HepG2 (cell line): ENCODE measurements around the gene CLDN9. TPM values are rescaled to one million over a fixed set of nuclear protein-coding genes. Genes with fewer than 3 reads are reported as not detected.
A peak's percentile ranks its signal among the peaks of the same experiment; 100 is the strongest.

Experiments
- ATAC-seq: fragments of 200-7000 bp; cut with Tn5 transposase; 3 replicates; pipeline ENCODE4 v1.9.1; 2020; ENCODE audit warnings: mild to moderate bottlenecking, moderate library complexity
- BruUV-seq: library from RNA; stranded (reverse); fragments of 400-500 nt; replicated peaks from 2 replicates; lab custom pipeline; 2021; lab: Mats Ljungman, UMichigan
- CTCF ChIA-PET: fragments of 300-600 bp; formaldehyde crosslinking; extraction: SDS; loops from one replicate; lab custom pipeline; 2021; ENCODE audit warnings: low total read pairs, inconsistent platforms, low intra/inter-chr PET ratio; lab: Yijun Ruan, JAX
- POLR2A ChIA-PET: fragments of 350-600 bp; sonication (Branson Sonifier 250); formaldehyde crosslinking; loops from one replicate; lab custom pipeline; 2020; ENCODE audit warnings: antibody characterized with exemption, inconsistent platforms; lab: Yijun Ruan, JAX
- DNase-seq: peaks from one replicate; pipeline ENCODE4 v3.0.0-alpha.2; 2015; ENCODE audit warnings: low spot score
- FAIRE-seq: peaks from 3 replicates; lab custom pipeline; 2011; peaks lifted over from hg19 to GRCh38; lab: Jason Lieb, UNC
- H2AFZ ChIP-seq: one replicate; pipeline ENCODE4 v1.6.1; 2011; ENCODE audit warnings: low read length, inconsistent platforms
- H3K27ac ChIP-seq: fragments of 300-600 bp; 3 replicates; pipeline ENCODE4 v1.8.0; 2011; ENCODE audit warnings: mixed run types, mild to moderate bottlenecking, mixed read lengths, low read length, inconsistent platforms; ENCODE audit not compliant: insufficient read depth; ENCODE audit errors: extremely low read length
- H3K27me3 ChIP-seq, 2 experiments: fragments of 200-600 bp in 1 of 2; 2 replicates in 1 of 2; 3 replicates in 1 of 2; pipeline versions ENCODE4 v1.6.0 to v1.8.0; 2011; ENCODE audit warnings: low read length in 2 of 2, mild to moderate bottlenecking in 2 of 2, moderate library complexity in 2 of 2, inconsistent platforms in 1 of 2; ENCODE audit not compliant: insufficient read depth in 2 of 2, control insufficient read depth in 1 of 2
- H3K36me3 ChIP-seq, 2 experiments: fragments of 200-600 bp in 1 of 2; replicated peaks in 1 of 2; 2 replicates in 1 of 2; 3 replicates in 1 of 2; pipeline versions ENCODE4 v1.5.1 to v1.8.0; 2011; ENCODE audit warnings: low read length in 2 of 2, inconsistent platforms in 1 of 2; ENCODE audit not compliant: insufficient read depth in 2 of 2, control insufficient read depth in 1 of 2
- H3K4me1 ChIP-seq: 2 replicates; pipeline ENCODE4 v1.5.1; 2012; ENCODE audit warnings: low read length, inconsistent platforms; ENCODE audit not compliant: insufficient read depth
- H3K4me2 ChIP-seq: 2 replicates; pipeline ENCODE4 v1.6.0; 2011; ENCODE audit warnings: low read depth, low read length, inconsistent platforms
- H3K4me3 ChIP-seq, 3 experiments: fragments of 200-600 bp in 1 of 3; sonication (generic), shearing (Covaris generic) in 1 of 3; replicated peaks in 1 of 3; 2 replicates each; pipeline ENCODE4 v1.5.1; 2011 to 2016; ENCODE audit warnings: low read length in 3 of 3, inconsistent platforms in 2 of 3, low read depth in 2 of 3, mild to moderate bottlenecking in 2 of 3, control low read depth in 1 of 3, mixed read lengths in 1 of 3; ENCODE audit not compliant: insufficient read depth in 1 of 3
- H3K79me2 ChIP-seq: one replicate; pipeline ENCODE4 v1.6.1; 2011; ENCODE audit warnings: low read length, inconsistent platforms; ENCODE audit not compliant: insufficient read depth
- H3K9ac ChIP-seq: 2 replicates; pipeline ENCODE4 v1.6.0; 2011; ENCODE audit warnings: mild to moderate bottlenecking, low read depth, low read length, inconsistent platforms; ENCODE audit not compliant: insufficient read depth
- H3K9me3 ChIP-seq: 2 replicates; pipeline ENCODE4 v1.5.1; 2012; ENCODE audit warnings: mild to moderate bottlenecking, low read length
- H4K20me1 ChIP-seq: 2 replicates; pipeline ENCODE4 v1.6.0; 2011; ENCODE audit warnings: inconsistent platforms, mild to moderate bottlenecking, low read length, moderate library complexity; ENCODE audit not compliant: insufficient read depth
- EED ChIP-seq: sonication (generic); formaldehyde crosslinking; IDR thresholded peaks from 2 replicates; pipeline ENCODE4 v1.5.0; 2020; ENCODE audit warnings: mild to moderate bottlenecking, missing genetic modification reagents
- FOXC1 ChIP-seq: sonication (generic); formaldehyde crosslinking; IDR thresholded peaks from 2 replicates; pipeline ENCODE4 v1.8.0; 2022; ENCODE audit warnings: mild to moderate bottlenecking, missing genetic modification reagents, borderline replicate concordance
- FOXO1 ChIP-seq: sonication (generic); formaldehyde crosslinking; IDR thresholded peaks from 2 replicates; pipeline ENCODE4 v1.4.0; 2020; ENCODE audit warnings: missing genetic modification reagents
- LCORL ChIP-seq, 2 experiments: fragments of 450-650 bp in 1 of 2; sonication (generic) in 1 of 2; formaldehyde crosslinking in 1 of 2; IDR thresholded peaks; 2 replicates each; pipeline versions ENCODE4 v1.5.0 to v1.6.1; 2017 to 2020; ENCODE audit warnings: antibody characterized with exemption in 1 of 2, missing genetic modification reagents in 1 of 2
- NFIC ChIP-seq: IDR thresholded peaks from 2 replicates; pipeline ENCODE4 v1.6.1; 2012; ENCODE audit warnings: mild to moderate bottlenecking, low read length, inconsistent platforms
- SMAD3 ChIP-seq: sonication (generic); formaldehyde crosslinking; IDR thresholded peaks from 2 replicates; pipeline ENCODE4 v1.4.0; 2020; ENCODE audit warnings: missing genetic modification reagents
- SP2 ChIP-seq: sonication (generic); formaldehyde crosslinking; IDR thresholded peaks from 2 replicates; pipeline ENCODE4 v1.5.1; 2020; ENCODE audit warnings: mild to moderate bottlenecking, missing genetic modification reagents
- ZFX ChIP-seq: sonication (generic); formaldehyde crosslinking; IDR thresholded peaks from 2 replicates; pipeline ENCODE4 v1.4.0; 2020; ENCODE audit warnings: mild to moderate bottlenecking, low read depth, missing genetic modification reagents, moderate library complexity
- ZMYM2 ChIP-seq: sonication (generic); formaldehyde crosslinking; IDR thresholded peaks from 2 replicates; pipeline ENCODE4 v1.8.0; 2022; ENCODE audit warnings: mild to moderate bottlenecking, missing genetic modification reagents
- ZNF24 ChIP-seq: fragments of 450-650 bp; IDR thresholded peaks from 2 replicates; pipeline ENCODE4 v1.6.1; 2017; ENCODE audit warnings: antibody characterized with exemption, mild to moderate bottlenecking
- ZNF563 ChIP-seq: sonication (generic); formaldehyde crosslinking; IDR thresholded peaks from 2 replicates; pipeline ENCODE4 v1.8.0; 2022; ENCODE audit warnings: mild to moderate bottlenecking, moderate library complexity, missing genetic modification reagents
- ZNF607 ChIP-seq: sonication (generic); formaldehyde crosslinking; IDR thresholded peaks from 2 replicates; pipeline ENCODE4 v1.5.1; 2020; ENCODE audit warnings: missing genetic modification reagents, mild to moderate bottlenecking, borderline replicate concordance
- ZNF768 ChIP-seq: sonication (generic); formaldehyde crosslinking; IDR thresholded peaks from 2 replicates; pipeline ENCODE4 v1.4.0; 2020; ENCODE audit warnings: missing genetic modification reagents
- ZNF788 ChIP-seq: sonication (generic); formaldehyde crosslinking; IDR thresholded peaks from 2 replicates; pipeline ENCODE4 v1.5.0; 2020; ENCODE audit warnings: mild to moderate bottlenecking, missing genetic modification reagents, borderline replicate concordance
- ZSCAN12 ChIP-seq: sonication (generic); formaldehyde crosslinking; IDR thresholded peaks from 2 replicates; pipeline ENCODE4 v1.9.0; 2021; ENCODE audit warnings: mild to moderate bottlenecking, missing genetic modification reagents
- WGBS: methylation state at CpG from one replicate; pipeline ENCODE4 v1.1.6; 2017; ENCODE audit warnings: low lambda C conversion rate; 5-methylcytosine and 5-hydroxymethylcytosine counted together
- in situ Hi-C: cut with HindIII; loops from 2 replicates; pipeline ENCODE4 v1.10.0; 2017; ENCODE audit warnings: low pct_unique_long_range_greater_than_20kb; ENCODE audit not compliant: extremely low pct_ligation_motif_present
- intact Hi-C: fragments of 100-400 bp; cut with micrococcal nuclease; formaldehyde crosslinking; loops from one replicate; pipeline ENCODE4 v1.10.0; 2022; ENCODE audit not compliant: unreplicated experiment
- polyA plus RNA-seq, 8 experiments: library from polyadenylated mRNA; depleted of rRNA in 3 of 8; stranded (reverse) in 7 of 8; unstranded in 1 of 8; fragments of >200 nt; fragmentation: Illumina TruSeq in 4 of 8; extraction: Trizol in 4 of 8; gene quantifications; 2 replicates each; pipeline versions ENCODE4 v1.2.1 to v1.2.3, GENCODE V29; 2011 to 2016; ENCODE audit warnings: low read depth in 4 of 8, missing spikeins in 1 of 8, mixed read lengths in 1 of 8; ENCODE audit not compliant: insufficient read depth in 1 of 8
- total RNA-seq, 5 experiments: library from RNA; depleted of rRNA; stranded (reverse); fragments of >200 nt; fragmentation: Illumina TruSeq; extraction: Trizol; gene quantifications; 2 replicates each; pipeline ENCODE4 v1.2.3, GENCODE V29; 2016; ENCODE audit warnings: low read depth in 1 of 5
- TF ChIP-seq, protein P1 (sequence below): sonication (generic); formaldehyde crosslinking; IDR thresholded peaks from 2 replicates; pipeline ENCODE4 v1.4.0; 2020; ENCODE audit warnings: mild to moderate bottlenecking, missing genetic modification reagents
- TF ChIP-seq, protein P2 (sequence below): sonication (generic); formaldehyde crosslinking; IDR thresholded peaks from 2 replicates; pipeline ENCODE4 v1.5.1; 2020; ENCODE audit warnings: mild to moderate bottlenecking, missing genetic modification reagents
- TF ChIP-seq, protein P3 (sequence below): sonication (generic); formaldehyde crosslinking; IDR thresholded peaks from 2 replicates; pipeline ENCODE4 v1.5.0; 2020; ENCODE audit warnings: mild to moderate bottlenecking, low read depth, missing genetic modification reagents, borderline replicate concordance

Gene CLDN9
- total and polyA plus RNA-seq, 2 of the 13 experiments (the other 11 are each of a cell fraction or from before 2014, with no cell fraction given): 0.15 to 0.26 TPM

DNA sequence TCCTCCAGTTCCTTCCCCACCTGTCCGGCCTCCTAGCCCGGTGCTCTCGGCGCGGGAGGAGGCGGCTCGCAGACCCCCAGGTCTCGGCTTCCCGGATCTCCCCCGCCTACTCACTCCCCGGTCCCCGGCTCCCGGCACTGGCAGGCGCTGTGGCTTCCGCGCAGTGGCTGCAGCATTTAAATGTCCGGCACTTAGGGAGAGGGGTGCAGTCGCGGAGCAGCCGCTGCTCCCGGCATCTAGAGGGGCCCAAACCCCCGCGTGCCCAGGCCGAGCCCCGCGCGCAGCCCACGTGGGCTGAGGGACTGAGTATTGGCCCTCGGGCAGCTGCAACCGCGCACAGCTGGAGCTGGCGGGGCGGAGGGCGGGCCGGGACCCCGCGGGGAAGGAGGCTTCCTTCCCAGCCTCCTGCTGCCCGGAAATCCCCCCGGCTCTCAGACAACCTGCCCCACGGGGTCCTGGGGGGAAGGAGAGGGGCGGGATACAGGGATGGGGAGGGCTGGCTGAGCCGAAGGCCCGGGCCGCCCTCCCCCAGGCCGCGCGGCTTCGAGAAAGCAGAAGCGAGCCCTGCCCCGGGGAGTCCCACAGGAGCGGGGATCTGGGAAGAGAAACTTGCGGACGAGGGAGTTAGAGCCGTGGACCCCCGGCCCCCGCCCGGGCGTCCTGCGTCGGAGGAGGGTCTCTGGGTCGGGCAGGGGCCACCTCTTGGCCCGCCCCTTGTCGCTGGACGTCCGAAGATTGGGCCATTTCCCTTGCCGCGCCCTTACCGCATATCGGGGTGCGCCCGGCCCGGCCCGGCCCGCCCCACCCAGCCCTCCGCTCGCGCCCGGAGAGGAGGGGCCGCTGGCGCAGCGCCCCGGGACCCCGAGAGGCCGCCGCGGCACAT is 33.3 kb downstream of the CLDN9 start, which contains the start of gene MMP25 (continued):
- TF ChIP-seq LCORL (IDR thresholded peaks at IDR 0.05) (no peak), LCORL (CRISPR knock-in tag; IDR thresholded peaks at IDR 0.05) (0 out of 2 replicates have a peak, but pooled peaks have one; percentile 27), ZFX (CRISPR knock-in tag) (0 out of 2 replicates have a peak, but pooled peaks have one; percentile 15), SP2 (no peak), ZSCAN12 (no peak)
- TF ChIP-seq, protein P1, sequence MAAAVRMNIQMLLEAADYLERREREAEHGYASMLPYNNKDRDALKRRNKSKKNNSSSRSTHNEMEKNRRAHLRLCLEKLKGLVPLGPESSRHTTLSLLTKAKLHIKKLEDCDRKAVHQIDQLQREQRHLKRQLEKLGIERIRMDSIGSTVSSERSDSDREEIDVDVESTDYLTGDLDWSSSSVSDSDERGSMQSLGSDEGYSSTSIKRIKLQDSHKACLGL: 0 out of 2 replicates have a peak, but pooled peaks have one; percentile 30
- TF ChIP-seq, all 625 proteins: peak for 15

DNA sequence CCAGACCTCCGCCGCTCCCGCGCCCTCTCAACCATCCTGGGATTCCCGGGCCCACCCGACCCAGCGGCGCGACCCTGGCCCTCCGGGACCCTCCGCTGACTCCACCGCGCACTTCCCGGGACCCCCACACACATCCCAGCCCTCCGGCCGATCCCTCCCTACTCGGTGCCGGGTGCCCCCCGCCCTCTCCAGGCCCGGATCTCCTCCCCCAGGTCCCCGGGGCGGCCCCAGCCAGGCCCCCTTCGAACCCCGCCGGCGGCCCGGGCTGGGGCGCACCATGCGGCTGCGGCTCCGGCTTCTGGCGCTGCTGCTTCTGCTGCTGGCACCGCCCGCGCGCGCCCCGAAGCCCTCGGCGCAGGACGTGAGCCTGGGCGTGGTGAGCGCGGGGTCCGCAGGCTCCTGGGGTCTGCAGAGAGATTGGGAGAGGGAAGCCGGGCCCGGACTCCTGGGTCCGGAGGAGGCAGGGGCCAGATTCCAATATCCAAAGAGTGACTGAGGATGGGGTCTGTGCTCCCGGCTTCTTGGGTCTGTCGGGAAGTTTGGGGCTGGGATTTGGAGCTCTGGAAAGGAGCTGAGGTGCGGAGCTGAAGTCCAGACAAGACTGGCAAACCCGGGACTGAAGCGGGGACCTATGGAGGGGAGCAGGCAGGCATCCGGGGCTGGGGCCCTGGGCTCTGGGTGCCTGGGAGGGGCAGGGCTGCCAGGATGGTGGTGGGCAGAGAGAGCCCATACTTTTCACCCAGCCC is 34.1 kb downstream of the CLDN9 start:
- Histone ChIP-seq H3K4me3 (no peak overlapping the region), H3K9me3 (no peaks in the 10 kb centered on the region), H4K20me1 (no peaks in the 10 kb centered on the region), H3K79me2 (no peaks in the 10 kb centered on the region), H3K4me1 (peaks cover 24% of the 10 kb centered on the region), H3K27ac (no peak overlapping the region), H3K9ac (no peak overlapping the region), H2AFZ (no peak overlapping the region), H3K27me3 (peaks cover 10 to 79% of the 10 kb centered on the region in 2 experiments), H3K36me3 (no peaks in the 10 kb centered on the region), H3K4me2 (no peak overlapping the region)
- CTCF ChIA-PET: no interaction called here
- in situ Hi-C loops (no loop called here), intact Hi-C loops (no loop called here)
- FAIRE-seq (no peak), DNase-seq (no peak), ATAC-seq (no peak)
- POLR2A ChIA-PET: interaction anchor here (0.9 to 1.3 kb wide), 2 partner anchors 12 to 26 kb away, joined by 3 read pairs; no protein-coding TSS in a partner anchor
- no TSS peak for BruUV-seq
- WGBS: 54% methylated on average over 44 of the region's 54 CpGs
- TF ChIP-seq ZNF788 (CRISPR knock-in tag) (no peak), ZNF607 (CRISPR knock-in tag) (no peak), FOXC1 (no peak), SMAD3 (CRISPR knock-in tag) (no peak), ZNF24 (no peak), EED (CRISPR knock-in tag) (no peak), ZNF768 (CRISPR knock-in tag) (no peak), ZNF563 (CRISPR knock-in tag) (no peak), NFIC (no peak), FOXO1 (CRISPR knock-in tag) (no peak), ZMYM2 (CRISPR knock-in tag) (no peak)
- TF ChIP-seq, protein P2, sequence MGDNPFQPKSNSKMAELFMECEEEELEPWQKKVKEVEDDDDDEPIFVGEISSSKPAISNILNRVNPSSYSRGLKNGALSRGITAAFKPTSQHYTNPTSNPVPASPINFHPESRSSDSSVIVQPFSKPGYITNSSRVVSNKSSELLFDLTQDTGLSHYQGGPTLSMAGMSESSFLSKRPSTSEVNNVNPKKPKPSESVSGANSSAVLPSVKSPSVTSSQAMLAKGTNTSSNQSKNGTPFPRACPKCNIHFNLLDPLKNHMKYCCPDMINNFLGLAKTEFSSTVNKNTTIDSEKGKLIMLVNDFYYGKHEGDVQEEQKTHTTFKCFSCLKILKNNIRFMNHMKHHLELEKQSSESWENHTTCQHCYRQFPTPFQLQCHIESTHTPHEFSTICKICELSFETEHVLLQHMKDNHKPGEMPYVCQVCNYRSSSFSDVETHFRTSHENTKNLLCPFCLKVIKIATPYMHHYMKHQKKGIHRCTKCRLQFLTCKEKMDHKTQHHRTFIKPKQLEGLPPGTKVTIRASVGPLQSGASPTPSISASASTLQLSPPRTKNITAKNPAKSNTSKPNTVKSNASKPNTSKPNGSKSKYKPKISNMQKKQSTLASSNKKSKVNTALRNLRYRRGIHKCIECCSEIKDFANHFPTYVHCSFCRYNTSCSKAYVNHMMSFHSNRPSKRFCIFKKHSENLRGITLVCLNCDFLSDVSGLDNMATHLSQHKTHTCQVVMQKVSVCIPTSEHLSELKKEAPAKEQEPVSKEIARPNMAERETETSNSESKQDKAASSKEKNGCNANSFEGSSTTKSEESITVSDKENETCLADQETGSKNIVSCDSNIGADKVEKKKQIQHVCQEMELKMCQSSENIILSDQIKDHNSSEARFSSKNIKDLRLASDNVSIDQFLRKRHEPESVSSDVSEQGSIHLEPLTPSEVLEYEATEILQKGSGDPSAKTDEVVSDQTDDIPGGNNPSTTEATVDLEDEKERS (CRISPR knock-in tag): no peak
- TF ChIP-seq, protein P3, sequence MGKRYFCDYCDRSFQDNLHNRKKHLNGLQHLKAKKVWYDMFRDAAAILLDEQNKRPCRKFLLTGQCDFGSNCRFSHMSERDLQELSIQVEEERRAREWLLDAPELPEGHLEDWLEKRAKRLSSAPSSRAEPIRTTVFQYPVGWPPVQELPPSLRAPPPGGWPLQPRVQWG (CRISPR knock-in tag): no peak
